H1 (cell line): ENCODE data around the gene FGD6. TPM values are rescaled to one million over a fixed set of nuclear protein-coding genes. Genes with fewer than 3 reads are reported as not detected.

Source experiments
- CTCF ChIA-PET: fragments of 300-600 bp; sonication (Branson Sonifier 250); formaldehyde crosslinking; loops from one replicate; lab custom pipeline; 2021; ENCODE audit not compliant: partially characterized antibody; lab: Charles Lee
- POLR2A ChIA-PET: fragments of 300-600 bp; sonication (Branson Sonifier 250); formaldehyde crosslinking; loops from one replicate; lab custom pipeline; 2021; ENCODE audit warnings: inconsistent platforms; ENCODE audit not compliant: partially characterized antibody; lab: Charles Lee
- DNase-seq, 2 experiments: peaks; one replicate each; pipeline versions ENCODE4 v3.0.0 to v3.0.0-alpha.2; 2010 to 2022; ENCODE audit warnings: low spot score in 2 of 2, low read depth in 1 of 2, mixed read lengths in 1 of 2
- FAIRE-seq: peaks from 2 replicates; lab custom pipeline; 2011; peaks lifted over from hg19 to GRCh38; lab: Jason Lieb, UNC
- H2AFZ ChIP-seq: 2 replicates; pipeline ENCODE4 v1.8.1; 2012; ENCODE audit warnings: low read length, inconsistent platforms
- H2AK5ac ChIP-seq: 2 replicates; pipeline ENCODE4 v1.6.1; 2013; ENCODE audit warnings: low read depth, low read length
- H2BK120ac ChIP-seq: replicated peaks from 2 replicates; pipeline ENCODE3; 2013; ENCODE audit warnings: low read depth, low read length, inconsistent platforms
- H2BK12ac ChIP-seq: 2 replicates; pipeline ENCODE4 v1.6.1; 2013; ENCODE audit warnings: low read depth, low read length
- H2BK15ac ChIP-seq: 2 replicates; pipeline ENCODE4 v1.6.1; 2013; ENCODE audit warnings: low read length
- H2BK20ac ChIP-seq: 2 replicates; pipeline ENCODE4 v1.6.1; 2013; ENCODE audit warnings: low read length
- H2BK5ac ChIP-seq: 2 replicates; pipeline ENCODE4 v1.6.1; 2013; ENCODE audit warnings: low read depth, low read length
- H3K14ac ChIP-seq: 2 replicates; pipeline ENCODE4 v1.6.1; 2013; ENCODE audit warnings: inconsistent platforms; ENCODE audit not compliant: insufficient read length
- H3K18ac ChIP-seq: 2 replicates; pipeline ENCODE4 v1.6.1; 2013; ENCODE audit warnings: low read length; ENCODE audit errors: extremely low read depth
- H3K23ac ChIP-seq: 2 replicates; pipeline ENCODE4 v1.6.1; 2013; ENCODE audit warnings: inconsistent platforms; ENCODE audit not compliant: insufficient read length
- H3K23me2 ChIP-seq: 2 replicates; pipeline ENCODE4 v1.6.1; 2013; ENCODE audit warnings: low read depth, low read length
- H3K27ac ChIP-seq: 2 replicates; pipeline ENCODE4 v1.6.1; 2011; ENCODE audit warnings: low read depth, low read length, inconsistent platforms
- H3K27me3 ChIP-seq, 4 experiments: replicated peaks in 1 of 4; 1 replicate in 1 of 4; 2 replicates in 3 of 4; pipeline versions ENCODE4 v1.6.1 to v1.8.1; 2011 to 2013; ENCODE audit warnings: low read length in 3 of 4, mild to moderate bottlenecking in 3 of 4, inconsistent platforms in 2 of 4, mixed read lengths in 2 of 4, moderate library complexity in 1 of 4; ENCODE audit not compliant: control insufficient read depth in 3 of 4, insufficient read depth in 3 of 4; ENCODE audit errors: extremely low read depth in 1 of 4
- H3K36me3 ChIP-seq, 4 experiments: 2 replicates each; pipeline versions ENCODE4 v1.6.1 to v1.8.1; 2011 to 2013; ENCODE audit warnings: mild to moderate bottlenecking in 4 of 4, low read length in 3 of 4, moderate library complexity in 2 of 4, control low read depth in 1 of 4, inconsistent platforms in 1 of 4; ENCODE audit not compliant: insufficient read depth in 4 of 4, control insufficient read depth in 2 of 4
- H3K4ac ChIP-seq: replicated peaks from 2 replicates; pipeline ENCODE3; 2013; ENCODE audit warnings: low read length, low read depth, mixed read lengths, inconsistent platforms; ENCODE audit not compliant: insufficient read length
- H3K4me1 ChIP-seq, 4 experiments: replicated peaks in 1 of 4; 1 replicate in 1 of 4; 2 replicates in 3 of 4; pipeline versions ENCODE4 v1.6.1 to v1.8.1; 2011 to 2013; ENCODE audit warnings: low read length in 3 of 4, inconsistent platforms in 2 of 4, mixed read lengths in 1 of 4; ENCODE audit not compliant: insufficient read depth in 4 of 4, control insufficient read depth in 3 of 4
- H3K4me2 ChIP-seq, 2 experiments: 2 replicates each; pipeline versions ENCODE4 v1.6.1 to v1.8.1; 2011 to 2013; ENCODE audit warnings: low read depth in 2 of 2, low read length in 2 of 2, control low read depth in 1 of 2, inconsistent platforms in 1 of 2, mild to moderate bottlenecking in 1 of 2; ENCODE audit not compliant: insufficient read depth in 1 of 2
- H3K4me3 ChIP-seq, 4 experiments: fragments of 200-600, 300-600 bp in 1 of 4; sonication (generic), shearing (Covaris generic), sonication (Bioruptor Twin) in 1 of 4; 2 replicates each; pipeline versions ENCODE4 v1.5.1 to v1.8.1; 2011 to 2016; ENCODE audit warnings: low read length in 4 of 4, low read depth in 3 of 4, control low read depth in 2 of 4, inconsistent platforms in 2 of 4, mild to moderate bottlenecking in 2 of 4, mixed read lengths in 1 of 4, moderate library complexity in 1 of 4; ENCODE audit not compliant: insufficient read depth in 2 of 4; ENCODE audit errors: extremely low read depth in 1 of 4
- H3K56ac ChIP-seq: replicated peaks from 2 replicates; pipeline ENCODE3; 2013; ENCODE audit warnings: low read depth, mild to moderate bottlenecking, mixed read lengths, low read length, inconsistent platforms; ENCODE audit not compliant: insufficient read length
- H3K79me1 ChIP-seq: 2 replicates; pipeline ENCODE4 v1.6.1; 2013; ENCODE audit warnings: low read depth, low read length, control low read depth
- H3K79me2 ChIP-seq, 2 experiments: 2 replicates each; pipeline versions ENCODE4 v1.6.1 to v1.8.1; 2012 to 2013; ENCODE audit warnings: low read length in 2 of 2, mild to moderate bottlenecking in 2 of 2, inconsistent platforms in 1 of 2; ENCODE audit not compliant: insufficient read depth in 2 of 2, control insufficient read depth in 1 of 2
- H3K9ac ChIP-seq, 4 experiments: replicated peaks in 1 of 4; 1 replicate in 1 of 4; 2 replicates in 3 of 4; pipeline versions ENCODE4 v1.6.1 to v1.8.1; 2011 to 2013; ENCODE audit warnings: low read depth in 3 of 4, low read length in 3 of 4, control low read depth in 2 of 4, mild to moderate bottlenecking in 2 of 4, moderate library complexity in 2 of 4, inconsistent platforms in 1 of 4; ENCODE audit errors: extremely low read depth in 1 of 4
- H3K9me3 ChIP-seq, 2 experiments: 2 replicates each; pipeline versions ENCODE4 v1.6.1 to v1.8.1; 2012 to 2013; ENCODE audit warnings: mild to moderate bottlenecking in 2 of 2, moderate library complexity in 2 of 2, control low read depth in 1 of 2, inconsistent platforms in 1 of 2, low read depth in 1 of 2, low read length in 1 of 2, mixed read lengths in 1 of 2; ENCODE audit not compliant: insufficient read depth in 2 of 2
- H4K20me1 ChIP-seq, 2 experiments: replicated peaks in 1 of 2; 2 replicates each; pipeline versions ENCODE3 to v1.8.1; 2011 to 2013; ENCODE audit warnings: inconsistent platforms in 2 of 2, low read length in 2 of 2, mild to moderate bottlenecking in 1 of 2; ENCODE audit not compliant: insufficient read depth in 2 of 2, control insufficient read depth in 1 of 2
- H4K5ac ChIP-seq: 2 replicates; pipeline ENCODE4 v1.6.1; 2013; ENCODE audit warnings: low read length, low read depth, mixed read lengths, inconsistent platforms; ENCODE audit not compliant: insufficient read length
- H4K8ac ChIP-seq: 2 replicates; pipeline ENCODE4 v1.8.0; 2013; ENCODE audit warnings: mild to moderate bottlenecking, moderate library complexity, low read length, inconsistent platforms; ENCODE audit not compliant: insufficient read depth; ENCODE audit errors: extremely low read depth
- H4K91ac ChIP-seq: replicated peaks from 2 replicates; pipeline ENCODE3; 2013; ENCODE audit warnings: low read length, mixed read lengths, inconsistent platforms; ENCODE audit not compliant: insufficient read length
- ASH2L ChIP-seq: fragments of 200-600, 300-600 bp; sonication (generic); IDR thresholded peaks from one replicate; pipeline ENCODE4 v1.7.1; 2017; ENCODE audit warnings: low read length
- ATF2 ChIP-seq: IDR thresholded peaks from 2 replicates; pipeline ENCODE4 v1.6.1; 2012; ENCODE audit warnings: low read length, inconsistent platforms
- BRCA1 ChIP-seq: IDR thresholded peaks from 2 replicates; pipeline ENCODE4 v1.6.1; 2012; ENCODE audit warnings: low read depth, low read length, improper control_type of control experiment
- CBX5 ChIP-seq: fragments of 300-800, 300-1000 bp; sonication (generic); IDR thresholded peaks from 2 replicates; pipeline ENCODE4 v1.7.1; 2016; ENCODE audit warnings: antibody characterized with exemption, low read length, low read depth
- CBX8 ChIP-seq: fragments of 300-800, 300-1000 bp; sonication (generic); IDR thresholded peaks from 2 replicates; pipeline ENCODE4 v1.7.1; 2016; ENCODE audit warnings: low read depth, low read length, borderline replicate concordance
- CHD2 ChIP-seq: IDR thresholded peaks from 2 replicates; pipeline ENCODE4 v1.6.1; 2012; ENCODE audit warnings: low read length, improper control_type of control experiment
- CREB1 ChIP-seq: IDR thresholded peaks from 2 replicates; pipeline ENCODE4 v1.6.1; 2012; ENCODE audit warnings: inconsistent platforms
- GTF2F1 ChIP-seq: IDR thresholded peaks from 2 replicates; pipeline ENCODE4 v1.6.1; 2012; ENCODE audit warnings: low read depth, low read length, improper control_type of control experiment, borderline replicate concordance
- KDM1A ChIP-seq: fragments of 200-600, 300-600 bp; sonication (generic); IDR thresholded peaks from 2 replicates; pipeline ENCODE4 v1.7.1; 2016; ENCODE audit warnings: mild to moderate bottlenecking, low read length, borderline replicate concordance
- KDM5A ChIP-seq: fragments of 200-600 bp; IDR thresholded peaks from 2 replicates; pipeline ENCODE4 v1.7.1; 2012; ENCODE audit warnings: mild to moderate bottlenecking, low read length, inconsistent platforms, mixed read lengths
- NRF1 ChIP-seq: IDR thresholded peaks from 2 replicates; pipeline ENCODE4 v1.6.1; 2011; ENCODE audit warnings: mild to moderate bottlenecking, low read depth, low read length, improper control_type of control experiment
- PHF8 ChIP-seq: fragments of 200-600 bp; sonication (generic); conservative IDR thresholded peaks from 2 replicates; pipeline ENCODE4 v1.7.1; 2012; ENCODE audit warnings: low read depth, mild to moderate bottlenecking, inconsistent platforms, low read length, moderate library complexity
- SIX5 ChIP-seq: IDR thresholded peaks from 2 replicates; pipeline ENCODE4 v1.6.1; 2011; ENCODE audit warnings: mild to moderate bottlenecking, low read depth, low read length
- SRF ChIP-seq: IDR thresholded peaks from 2 replicates; pipeline ENCODE4 v1.6.1; 2011; ENCODE audit warnings: mild to moderate bottlenecking, low read depth, low read length, moderate library complexity
- YY1 ChIP-seq: IDR thresholded peaks from 2 replicates; pipeline ENCODE4 v1.6.1; 2011; ENCODE audit warnings: low read depth, mild to moderate bottlenecking, low read length
- WGBS, 2 experiments: shearing (Covaris generic) in 1 of 2; methylation state at CpG; one replicate each; pipeline versions ENCODE4 v1.1.6 to v1.1.7; 2013 to 2015; ENCODE audit warnings: low lambda C conversion rate in 2 of 2, mixed read lengths in 2 of 2, inconsistent platforms in 1 of 2, low coverage in 1 of 2, missing lambda C conversion rate in 1 of 2; ENCODE audit not compliant: insufficient replicate concordance in 2 of 2, insufficient coverage in 1 of 2, insufficient read length in 1 of 2; ENCODE audit errors: extremely low coverage in 1 of 2, missing lambda C conversion rate in 1 of 2; 5-methylcytosine and 5-hydroxymethylcytosine counted together
- polyA plus RNA-seq, 7 experiments: library from polyadenylated mRNA; depleted of rRNA in 3 of 7; stranded (reverse) in 5 of 7; unstranded in 2 of 7; fragments of >200 nt in 5 of 7; fragments of 200-250 nt in 2 of 7; gene quantifications; 1 replicate in 5 of 7; 2 replicates in 1 of 7; 4 replicates in 1 of 7; pipeline versions ENCODE4 v1.2.1 to v1.2.3, GENCODE V29; 2011 to 2013; ENCODE audit warnings: missing spikeins in 2 of 7, mixed read lengths in 2 of 7
- total RNA-seq: library from RNA; stranded (reverse); fragmentation: NEBNext Ultra II Directional; extraction: Animal tissue kit (Norgen Biotek cat#: 25700); gene quantifications from 2 replicates; pipeline ENCODE4 v1.2.1, GENCODE V29; 2021

FGD6 gene
- total and polyA plus RNA-seq, 2 of the 8 experiments (the other 6 are each of a cell fraction or from before 2014, with no cell fraction given), result 12.2 to 24.3 TPM

- Histone ChIP-seq H3K4me2 (no peak overlapping the region), H4K5ac (no peak overlapping the region), H3K79me2 (no peaks in the 10 kb centered on the region), H3K27me3 (no peaks in the 10 kb centered on the region), H3K18ac (no peak overlapping the region), H2BK5ac (no peak overlapping the region), H3K36me3 (peaks cover 16 to 76% (median 45%) of the 10 kb centered on the region in 4 experiments), H3K4ac (no peak overlapping the region), H2AFZ (no peak overlapping the region), H3K9ac (no peak overlapping the region), H3K79me1 (no peaks in the 10 kb centered on the region), H2BK15ac (no peak overlapping the region), H3K9me3 (no peaks in the 10 kb centered on the region), H3K23ac (no peak overlapping the region), H2BK120ac (no peak overlapping the region), H3K27ac (no peak overlapping the region), H3K14ac (no peak overlapping the region), H3K23me2 (no peaks in the 10 kb centered on the region), H3K4me3 (no peak overlapping the region), H4K20me1 (peaks cover 0 to 2% of the 10 kb centered on the region in 2 experiments), H3K56ac (no peak overlapping the region), H4K91ac (no peak overlapping the region), H4K8ac (no peak overlapping the region), H2AK5ac (no peak overlapping the region), H2BK12ac (no peak overlapping the region), H2BK20ac (no peak overlapping the region), H3K4me1 (no peaks in the 10 kb centered on the region)
- POLR2A ChIA-PET, result no interaction called here
- WGBS, 2 experiments, result 100% methylated on average over 1 of the region's 1 CpG; no CpG with 5 or more reads in 1 of the 2 experiments
- FAIRE-seq (no peak), DNase-seq (no peak)
- CTCF ChIA-PET, result no interaction called here
- TF ChIP-seq ATF2 (no peak), YY1 (no peak), ASH2L (no peak), SIX5 (no peak), BRCA1 (no peak), NRF1 (no peak), KDM5A (no peak), GTF2F1 (no peak), SRF (no peak), CREB1 (no peak), CBX8 (no peak), CHD2 (no peak), CBX5 (no peak), KDM1A (no peak), PHF8 (no peak)
Measured at GRCh38 chr12:95060951-95061350, 156.3 kb downstream of the FGD6 start.
